GM12873 (cell line): ENCODE measurements around the gene RAB27A.

Experiments
- TF ChIP-seq, protein P1 (sequence below): IDR thresholded peaks from 2 replicates; pipeline ENCODE4 v1.5.1; 2012; ENCODE audit warnings: low read depth, mild to moderate bottlenecking, moderate library complexity, low read length, control low read depth; ENCODE audit not compliant: insufficient read depth; ENCODE audit errors: missing control alignments

Gene RAB27A

DNA sequence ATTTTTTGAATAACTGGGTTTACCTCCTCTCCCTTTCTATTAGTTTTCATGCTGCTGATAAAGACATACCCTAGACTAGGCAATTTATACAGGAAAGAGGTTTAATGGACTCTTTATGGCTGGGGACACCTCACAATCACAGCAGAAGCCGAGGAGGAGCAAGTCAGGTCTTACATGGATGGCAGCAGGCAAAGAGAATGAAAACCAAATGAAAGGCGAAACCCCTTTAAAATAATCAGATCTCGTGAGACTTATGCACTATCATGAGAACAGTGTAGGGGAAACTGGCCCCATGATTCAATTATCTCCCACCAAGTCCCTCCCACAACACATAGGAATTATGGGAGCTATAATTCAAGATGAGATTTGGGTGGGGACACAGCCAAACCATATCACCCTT lies 90.9 kb downstream of the RAB27A start:
- TF ChIP-seq, protein P1, sequence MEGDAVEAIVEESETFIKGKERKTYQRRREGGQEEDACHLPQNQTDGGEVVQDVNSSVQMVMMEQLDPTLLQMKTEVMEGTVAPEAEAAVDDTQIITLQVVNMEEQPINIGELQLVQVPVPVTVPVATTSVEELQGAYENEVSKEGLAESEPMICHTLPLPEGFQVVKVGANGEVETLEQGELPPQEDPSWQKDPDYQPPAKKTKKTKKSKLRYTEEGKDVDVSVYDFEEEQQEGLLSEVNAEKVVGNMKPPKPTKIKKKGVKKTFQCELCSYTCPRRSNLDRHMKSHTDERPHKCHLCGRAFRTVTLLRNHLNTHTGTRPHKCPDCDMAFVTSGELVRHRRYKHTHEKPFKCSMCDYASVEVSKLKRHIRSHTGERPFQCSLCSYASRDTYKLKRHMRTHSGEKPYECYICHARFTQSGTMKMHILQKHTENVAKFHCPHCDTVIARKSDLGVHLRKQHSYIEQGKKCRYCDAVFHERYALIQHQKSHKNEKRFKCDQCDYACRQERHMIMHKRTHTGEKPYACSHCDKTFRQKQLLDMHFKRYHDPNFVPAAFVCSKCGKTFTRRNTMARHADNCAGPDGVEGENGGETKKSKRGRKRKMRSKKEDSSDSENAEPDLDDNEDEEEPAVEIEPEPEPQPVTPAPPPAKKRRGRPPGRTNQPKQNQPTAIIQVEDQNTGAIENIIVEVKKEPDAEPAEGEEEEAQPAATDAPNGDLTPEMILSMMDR: no peak

DNA sequence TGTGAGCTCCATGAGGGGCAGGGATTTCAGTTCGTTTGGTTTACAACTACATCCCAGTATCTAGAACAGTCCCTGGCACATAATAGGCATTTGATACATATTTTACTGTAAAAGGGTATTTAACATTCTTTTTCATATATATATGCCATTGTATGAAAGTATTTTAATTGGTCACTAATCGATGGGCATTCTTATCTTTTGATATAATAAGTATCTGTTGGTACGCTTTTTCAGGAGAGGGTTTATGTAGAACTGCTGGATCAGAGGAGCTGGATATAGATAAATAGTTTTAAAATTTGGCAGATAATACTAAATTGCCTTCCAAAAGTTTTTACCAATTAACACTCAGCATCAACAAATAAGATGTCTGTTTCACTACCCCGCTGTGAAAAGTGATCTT lies 91.9 kb downstream of the RAB27A start:
- TF ChIP-seq, protein P1: no peak

DNA sequence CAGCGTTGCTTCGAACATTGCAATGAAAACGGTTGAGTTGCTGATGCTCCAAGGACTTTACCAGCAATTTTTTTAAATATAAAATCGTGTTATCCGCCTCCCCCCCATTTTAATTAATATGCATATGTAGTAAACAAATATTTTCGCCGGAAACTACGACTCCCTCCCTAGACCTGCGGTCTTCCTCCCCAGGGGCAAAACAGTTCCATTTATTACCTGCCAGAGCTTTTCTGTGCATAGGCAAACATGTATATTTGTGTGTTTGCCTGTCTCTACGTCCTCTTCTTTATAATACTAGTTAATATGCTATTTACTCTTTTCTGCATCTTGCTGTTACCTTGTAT lies 92.3 kb downstream of the RAB27A start:
- TF ChIP-seq, protein P1: no peak

DNA sequence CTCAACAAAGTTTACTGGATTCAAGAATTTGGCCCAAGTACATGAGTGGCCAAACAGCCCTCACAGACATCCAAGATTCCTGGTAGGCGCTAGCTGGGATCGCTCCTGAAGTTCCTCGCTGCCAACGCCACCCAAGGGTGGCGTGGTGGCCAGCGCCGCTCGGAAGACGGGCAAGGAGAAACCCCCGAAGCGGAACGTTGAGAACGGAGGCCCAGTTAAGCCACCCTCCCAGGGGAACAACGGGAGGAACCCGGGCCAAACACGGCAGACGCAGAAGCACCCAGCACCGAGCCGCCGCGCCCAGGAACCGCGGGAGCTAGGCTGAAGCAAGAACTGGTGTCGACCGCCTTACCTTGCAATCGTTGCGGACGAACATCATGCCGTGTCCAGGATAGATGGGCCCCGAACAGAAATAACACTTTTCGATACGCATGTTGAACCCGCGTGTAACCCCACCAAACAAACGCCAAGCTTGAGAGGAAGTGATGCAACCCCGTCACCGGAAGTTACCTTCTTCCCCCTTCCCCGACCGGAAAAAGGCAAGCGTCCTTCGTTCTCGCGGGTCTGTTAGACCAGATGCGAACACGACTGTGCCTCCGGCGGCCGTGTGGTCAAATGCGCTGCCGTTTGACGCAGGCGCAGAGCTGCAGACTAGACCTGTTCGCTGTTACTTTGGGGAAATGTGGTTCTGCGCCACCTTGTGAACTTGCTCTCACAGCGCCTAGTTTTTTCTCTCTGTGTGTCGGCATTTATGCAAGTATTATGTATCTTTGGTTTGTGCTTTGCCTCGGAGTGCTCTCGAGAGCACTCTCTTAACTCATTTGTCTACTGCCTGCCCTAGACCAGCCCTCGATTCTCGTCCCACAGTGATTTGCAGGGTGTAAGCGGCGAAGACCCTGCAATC lies 92.9 kb downstream of the RAB27A start, which contains the start of gene RSL24D1:
Gene RSL24D1 (minus strand): TSS at position 484 of the 904 bp plus-strand sequence. CDS start 51 bp downstream, at position 433.
- TF ChIP-seq, protein P1: peak; percentile 53

DNA sequence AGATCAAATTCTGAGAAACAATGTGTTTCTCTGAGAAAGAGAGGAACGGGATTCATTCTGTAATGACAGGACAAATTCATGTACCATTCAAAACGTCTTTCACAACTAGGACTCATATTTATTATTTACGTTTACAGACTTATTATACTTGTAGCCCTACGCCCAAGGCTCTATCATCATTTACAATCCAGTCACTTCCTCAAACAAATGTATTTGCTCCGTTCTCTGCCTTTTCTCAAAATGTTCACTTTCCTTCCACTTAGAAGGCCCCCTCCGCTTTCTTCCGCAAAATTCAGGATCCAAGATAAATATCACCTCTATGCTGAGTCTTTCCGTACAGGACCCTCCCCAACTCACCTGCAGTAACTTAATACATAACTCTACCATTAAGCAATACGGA lies 93.6 kb downstream of the RAB27A start:
- TF ChIP-seq, protein P1: no peak

DNA sequence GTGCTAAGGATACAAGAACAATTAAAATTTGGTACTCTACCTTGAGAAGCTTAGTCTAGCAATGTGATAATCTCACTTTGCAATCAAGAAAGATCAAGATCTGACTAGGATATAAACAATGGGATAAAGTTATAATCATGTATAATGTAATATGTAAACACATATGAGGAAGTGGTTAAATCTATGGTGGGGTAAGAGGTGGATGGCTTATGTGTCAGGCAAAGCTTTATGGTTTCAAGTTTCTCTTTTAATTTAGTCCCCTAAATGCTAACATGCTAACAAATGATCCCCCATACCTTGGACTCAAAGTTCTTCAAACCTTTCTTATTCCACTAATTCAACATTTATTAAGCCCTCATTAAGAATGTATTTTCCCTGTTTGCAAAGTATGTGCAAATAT lies 95.4 kb downstream of the RAB27A start:
- TF ChIP-seq, protein P1: no peak

DNA sequence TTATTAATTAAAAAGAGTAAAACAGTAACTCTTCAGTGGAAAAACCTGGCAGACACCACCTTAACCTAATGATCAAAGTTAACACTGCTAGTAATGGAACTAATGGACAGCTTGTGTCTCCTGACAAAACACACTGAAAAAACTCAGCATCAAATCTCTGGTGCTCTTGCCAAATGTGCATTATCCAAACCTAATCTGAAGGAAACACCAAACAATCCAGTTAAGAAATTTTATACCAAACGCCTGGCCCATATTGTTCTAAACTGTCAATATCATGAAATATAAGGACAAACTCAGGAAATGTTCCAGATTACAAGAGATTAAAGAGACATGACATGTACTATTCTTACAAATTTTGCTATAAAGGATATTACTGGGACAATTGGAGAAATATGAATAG lies 103.3 kb downstream of the RAB27A start:
- TF ChIP-seq, protein P1: no peak
